Kidney (tissue), 14 donors: ENCODE measurements around the gene SIGLEC14. TPM values are rescaled to one million over a fixed set of nuclear protein-coding genes. Genes with fewer than 3 reads are reported as not detected.

Experiments
- DNase-seq, 5 donors: peaks; one replicate each; pipeline ENCODE4 v3.0.0-alpha.2; 2013 to 2020
- FAIRE-seq: peaks from 2 replicates; lab custom pipeline; 2012; peaks lifted over from hg19 to GRCh38; lab: Jason Lieb, UNC
- H3K27ac ChIP-seq, 2 donors: one replicate each; pipeline ENCODE4 v1.7.0; 2013; ENCODE audit warnings: low read depth in 2 of 2, low read length in 2 of 2, inconsistent platforms in 1 of 2
- H3K27me3 ChIP-seq: one replicate; pipeline ENCODE4 v1.7.1; 2013; ENCODE audit warnings: low read length, inconsistent platforms; ENCODE audit not compliant: control insufficient read depth, insufficient read depth
- H3K36me3 ChIP-seq, 3 donors: one replicate each; pipeline versions ENCODE4 v1.7.0 to v1.7.1; 2013; ENCODE audit warnings: low read length in 3 of 3, control low read depth in 1 of 3, inconsistent platforms in 1 of 3; ENCODE audit not compliant: insufficient read depth in 3 of 3, control insufficient read depth in 2 of 3
- H3K4me1 ChIP-seq, 3 donors: one replicate each; pipeline versions ENCODE4 v1.7.0 to v1.7.1; 2013; ENCODE audit warnings: low read length in 3 of 3, inconsistent platforms in 1 of 3, low read depth in 1 of 3; ENCODE audit not compliant: control insufficient read depth in 2 of 3, insufficient read depth in 2 of 3
- H3K4me3 ChIP-seq, 3 donors: one replicate each; pipeline versions ENCODE4 v1.7.0 to v1.8.1; 2013; ENCODE audit warnings: low read length in 3 of 3, control low read depth in 1 of 3, inconsistent platforms in 1 of 3
- H3K9ac ChIP-seq, 3 donors: one replicate each; pipeline versions ENCODE4 v1.7.0 to v1.7.1; 2013; ENCODE audit warnings: low read length in 3 of 3, control low read depth in 1 of 3, inconsistent platforms in 1 of 3
- H3K9me3 ChIP-seq, 3 donors: one replicate each; pipeline versions ENCODE4 v1.7.0 to v1.7.1; 2013; ENCODE audit warnings: low read length in 3 of 3, control low read depth in 1 of 3, inconsistent platforms in 1 of 3; ENCODE audit not compliant: control insufficient read depth in 2 of 3, insufficient read depth in 1 of 3
- CTCF ChIP-seq: IDR thresholded peaks from 3 replicates; pipeline ENCODE4 v1.5.1; 2012; ENCODE audit warnings: mild to moderate bottlenecking, moderate library complexity, borderline replicate concordance; ENCODE audit not compliant: insufficient read depth; ENCODE audit errors: extremely low read depth
- intact Hi-C: fragments of 100-400 bp; cut with DNase I; formaldehyde crosslinking; loops from one replicate; pipeline ENCODE4 v1.11.1; 2022
- polyA plus RNA-seq: library from polyadenylated mRNA; stranded (reverse); fragments of 350-450 nt; fragmentation: Illumina TruSeq; extraction: RNeasy Lipid Tissue Mini Kit (QIAGEN cat#74804); gene quantifications from one replicate; pipeline ENCODE4 v1.2.3, GENCODE V29; 2014; ENCODE audit warnings: low read depth, low replicate concordance; ENCODE audit not compliant: insufficient read depth
- total RNA-seq: library from RNA; stranded (reverse); fragmentation: NEBNext Ultra II Directional; extraction: Animal tissue kit (Norgen Biotek cat#: 25700); gene quantifications from one replicate; pipeline ENCODE4 v1.2.1, GENCODE V29; 2021
- donor health status: control.
- donor health status: control.
- donor health status: control.
- donor health status: control.
- donor health status: control.
- donor health status: DM: yes; HTN: yes; CAD: no.
- donor health status: Normal renal cell carcinoma (clear cell type).

Gene SIGLEC14
- total and polyA plus RNA-seq, 2 donors from 2014 or later, result 0.26 to 11.5 TPM

DNA sequence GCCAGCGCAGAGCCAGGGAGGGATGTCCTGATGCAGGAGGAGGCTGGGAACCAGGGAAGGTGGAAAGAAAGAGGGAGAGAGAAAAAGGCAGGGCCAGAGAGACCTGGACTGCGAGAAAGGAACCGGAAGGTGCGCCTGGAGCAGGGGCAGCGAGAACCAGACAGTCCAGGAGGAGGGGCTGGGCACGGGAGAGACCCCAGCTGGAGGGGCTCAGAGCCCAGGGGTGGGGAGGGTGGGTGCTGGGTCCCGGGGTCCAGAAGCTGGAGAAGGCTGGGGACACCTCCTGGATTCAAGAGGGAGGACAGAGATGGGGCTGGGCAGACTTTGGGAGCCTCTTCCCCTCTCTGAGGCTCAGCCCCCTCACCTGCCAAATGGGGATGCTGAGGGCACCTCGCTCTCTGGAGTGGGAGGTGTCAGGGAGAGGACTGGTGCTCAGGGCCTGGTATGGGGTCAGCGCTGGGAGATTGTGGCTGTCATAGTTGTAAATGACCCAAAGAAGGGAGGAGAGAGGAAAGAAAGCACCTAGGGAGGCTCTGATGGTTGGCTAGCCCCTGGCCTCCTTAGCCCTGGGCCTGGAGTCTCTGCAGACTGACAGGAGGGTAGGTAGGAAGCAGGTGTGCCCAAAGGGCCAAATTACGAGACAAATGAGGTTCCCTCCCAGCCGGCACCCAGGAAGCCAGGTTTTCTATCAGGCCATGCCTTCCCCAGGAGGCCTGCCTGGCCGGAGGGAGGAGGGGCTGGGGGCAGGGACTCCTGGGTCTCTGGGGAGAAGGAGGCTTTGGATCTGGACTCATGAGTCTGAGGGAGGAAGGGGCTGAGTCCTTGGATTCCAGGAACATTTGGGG lies 45.2 kb upstream of the SIGLEC14 start:
- FAIRE-seq (no peak), DNase-seq (peak in 3 of 5 donors; percentile 21 to 64 (median 37))
- Histone ChIP-seq H3K27me3 (no peaks in the 10 kb centered on the region), H3K9me3 (no peaks in the 10 kb centered on the region), H3K36me3 (peaks cover 5 to 16% (median 7%) of the 10 kb centered on the region in 3 donors), H3K27ac (peak overlapping the region; percentile 83 to 94), H3K9ac (peak overlapping the region; percentile 4 to 78 (median 53)), H3K4me3 (peak overlapping the region; percentile 69 to 91 (median 86)), H3K4me1 (peaks cover 0 to 25% (median 18%) of the 10 kb centered on the region in 3 donors)
- no peak for TF ChIP-seq CTCF
- intact Hi-C loops, result no loop called here

DNA sequence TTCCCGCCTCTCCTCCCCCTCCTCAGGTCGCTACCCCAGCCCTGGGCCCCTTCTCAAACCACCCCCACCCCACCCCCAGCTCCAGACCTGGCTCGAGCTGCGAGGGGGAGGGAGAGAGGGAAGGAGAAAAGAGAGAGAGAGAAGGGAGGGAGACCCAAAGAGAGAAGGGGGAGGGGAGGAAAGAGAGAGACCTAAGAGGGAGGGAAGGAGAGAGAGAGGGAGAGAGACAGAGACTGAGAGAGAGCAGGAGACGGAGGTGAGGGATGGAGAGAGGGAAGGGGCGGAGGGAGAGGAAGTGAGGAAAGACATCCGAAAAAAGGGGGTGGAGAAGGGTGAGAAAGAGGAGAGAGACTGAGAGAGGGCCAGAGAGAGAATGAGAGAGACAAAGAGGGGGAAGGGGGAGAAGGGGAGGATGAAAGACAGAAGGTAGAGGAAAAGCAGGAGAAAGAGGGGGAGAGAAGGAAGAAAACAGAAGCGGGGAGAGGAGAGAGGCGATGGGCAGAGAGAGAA lies 44.5 kb upstream of the SIGLEC14 start:
- intact Hi-C loops, result no loop called here
- no peak for TF ChIP-seq CTCF
- peak overlapping the region; percentile 69 to 91 (median 86) for H3K4me3 ChIP-seq
- H3K27ac ChIP-seq, result peak overlapping the region; percentile 83 to 94
- peaks cover 5 to 16% (median 7%) of the 10 kb centered on the region in 3 donors for H3K36me3 ChIP-seq
- DNase-seq (no peak), FAIRE-seq (no peak)
- H3K9ac ChIP-seq, result peak overlapping the region; percentile 19 to 78 (median 44)
- H3K9me3 ChIP-seq, result no peaks in the 10 kb centered on the region
- peaks cover 0 to 25% (median 18%) of the 10 kb centered on the region in 3 donors for H3K4me1 ChIP-seq
- no peaks in the 10 kb centered on the region for H3K27me3 ChIP-seq

- FAIRE-seq, result no peak
- no peak for TF ChIP-seq CTCF
- H3K36me3 ChIP-seq, result peaks cover 5 to 16% (median 7%) of the 10 kb centered on the region in 3 donors
- peak overlapping the region; percentile 93 to 94 for H3K27ac ChIP-seq
- intact Hi-C loops, result no loop called here
- peak overlapping the region; percentile 90 to 92 (median 91) for H3K4me3 ChIP-seq
- H3K9me3 ChIP-seq, result no peaks in the 10 kb centered on the region
- H3K27me3 ChIP-seq, result no peaks in the 10 kb centered on the region
- peak overlapping the region; percentile 71 to 89 (median 81) for H3K9ac ChIP-seq
- peaks cover 0 to 25% (median 18%) of the 10 kb centered on the region in 3 donors for H3K4me1 ChIP-seq
- DNase-seq, result peak; percentile 89 to 97 (median 94)
These were observed 43.9 kb upstream of the SIGLEC14 start for GRCh38 chr19:51690454-51691073.
